COR-L47 (cell line): ENCODE data around the gene POPDC3.
"Not testable (repeated sequence)": the region's sequence is repeated elsewhere in the genome, so short reads cannot be mapped to it uniquely, and the experiment has no call there.

Experiments
- DNase-seq: peaks from one replicate; lab custom pipeline; 2025; lab: John Stamatoyannopoulos, UW

POPDC3 gene

DNA sequence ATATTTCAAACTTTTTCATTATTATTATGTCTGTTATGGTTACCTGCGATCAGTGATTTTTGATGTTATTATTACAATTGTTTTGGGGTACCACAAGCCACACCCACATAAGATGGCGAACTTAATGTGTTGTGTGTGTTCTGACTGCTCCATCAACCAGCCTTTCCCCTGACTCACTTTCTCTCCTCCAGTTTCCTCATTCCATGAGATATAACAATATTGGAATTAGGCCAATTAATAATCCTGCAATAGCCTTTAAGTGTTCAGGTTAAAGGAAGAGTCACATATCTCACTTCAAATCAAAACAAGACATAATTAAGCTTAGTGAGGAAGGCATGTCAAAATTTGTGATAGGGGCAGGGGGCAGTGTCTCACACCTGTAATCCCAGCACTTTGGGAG lies 16.3 kb upstream of the POPDC3 start:
- no peak for DNase-seq

DNA sequence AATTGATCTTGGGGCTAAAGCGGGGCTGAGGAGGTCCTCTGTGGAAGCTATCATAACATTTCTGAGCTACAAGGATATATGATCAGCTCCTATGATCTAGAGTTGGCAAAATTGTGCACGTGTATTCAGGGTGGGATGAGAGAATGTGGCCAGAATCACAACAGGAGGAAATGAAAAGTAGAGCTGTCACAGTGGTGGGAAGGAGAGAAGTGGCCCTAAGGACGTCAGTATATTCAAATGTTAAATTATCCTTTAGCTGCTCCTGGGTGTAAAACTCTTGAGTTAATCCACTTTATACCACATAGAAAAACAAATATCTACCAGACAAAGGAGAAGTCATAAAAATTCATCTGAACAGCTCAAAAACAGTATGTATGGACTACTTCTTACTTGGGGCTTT lies 14.8 kb upstream of the POPDC3 start:
- DNase-seq = no peak

DNA sequence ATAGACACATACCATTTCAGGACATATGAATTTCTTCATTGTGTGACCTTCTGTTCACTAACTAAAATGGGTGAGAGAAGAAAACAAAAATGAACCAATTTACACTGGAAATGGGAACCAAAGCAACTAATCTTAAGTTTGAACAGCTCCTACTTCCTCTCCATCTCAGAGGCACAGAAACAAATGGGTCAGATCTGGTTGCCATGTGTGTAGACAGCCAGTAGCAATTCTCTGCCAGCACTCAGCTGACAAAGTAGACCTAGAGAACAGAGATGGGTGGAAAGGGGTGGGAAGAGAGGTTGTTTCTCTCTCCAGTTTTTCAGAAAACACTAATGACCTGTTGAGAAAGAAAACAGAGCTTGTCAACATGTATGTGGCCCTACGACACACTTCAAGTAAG lies 14.3 kb upstream of the POPDC3 start:
- DNase-seq = no peak

DNA sequence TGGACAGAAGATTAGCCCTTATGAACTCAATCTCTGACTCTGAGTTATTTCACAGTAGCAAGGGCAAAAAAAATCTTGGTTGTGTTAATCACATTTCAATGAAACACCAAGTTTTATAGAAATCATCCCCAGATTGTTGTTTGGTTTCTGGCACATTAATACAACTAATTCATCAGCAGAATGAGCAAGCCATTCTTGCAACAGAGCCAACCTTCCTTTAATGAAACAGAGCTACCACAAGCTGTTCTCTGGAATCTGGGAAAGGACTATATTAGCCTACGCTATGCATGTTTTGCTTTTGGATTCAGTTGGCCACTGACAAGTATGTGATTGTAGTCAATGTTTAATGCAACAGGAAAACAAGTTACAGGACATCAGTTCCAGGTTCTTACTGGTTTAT lies 13.8 kb upstream of the POPDC3 start:
- DNase-seq = no peak

DNA sequence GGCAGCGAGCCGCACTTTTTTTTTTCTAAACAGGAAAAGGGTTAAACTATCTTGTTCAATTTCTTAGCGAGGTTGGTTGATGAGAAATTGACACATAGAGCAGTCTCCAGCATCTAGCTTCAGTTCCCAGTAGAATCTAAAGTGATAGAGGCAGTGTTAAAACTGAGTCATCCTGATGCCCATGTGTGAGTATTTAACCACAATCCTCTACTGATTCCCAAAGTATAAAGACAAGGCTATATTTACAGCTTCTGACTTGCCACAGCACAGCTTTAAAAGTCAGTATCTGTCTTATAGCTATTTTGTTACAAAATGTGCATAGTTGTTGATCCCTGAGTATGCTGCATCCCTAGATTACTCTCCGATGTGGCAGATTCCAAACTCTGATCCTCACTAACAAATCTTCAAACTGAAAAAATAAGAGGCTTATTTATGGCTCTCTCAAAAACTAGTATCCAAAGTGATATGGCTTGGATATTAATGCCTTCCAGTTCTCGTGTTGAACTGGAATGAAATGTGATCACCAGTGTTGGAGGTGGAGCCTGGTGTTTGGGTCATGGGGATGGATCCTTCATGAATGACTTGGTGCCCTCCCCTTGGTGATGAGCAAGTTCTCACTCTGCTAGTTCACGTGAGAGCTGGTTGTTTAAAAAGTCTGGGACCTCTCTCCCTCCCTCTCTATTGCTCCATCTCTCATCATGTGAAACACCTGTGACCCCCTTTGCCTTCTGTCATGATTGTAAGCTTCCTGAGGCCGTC lies 13.1 kb upstream of the POPDC3 start:
- no peak for DNase-seq

DNA sequence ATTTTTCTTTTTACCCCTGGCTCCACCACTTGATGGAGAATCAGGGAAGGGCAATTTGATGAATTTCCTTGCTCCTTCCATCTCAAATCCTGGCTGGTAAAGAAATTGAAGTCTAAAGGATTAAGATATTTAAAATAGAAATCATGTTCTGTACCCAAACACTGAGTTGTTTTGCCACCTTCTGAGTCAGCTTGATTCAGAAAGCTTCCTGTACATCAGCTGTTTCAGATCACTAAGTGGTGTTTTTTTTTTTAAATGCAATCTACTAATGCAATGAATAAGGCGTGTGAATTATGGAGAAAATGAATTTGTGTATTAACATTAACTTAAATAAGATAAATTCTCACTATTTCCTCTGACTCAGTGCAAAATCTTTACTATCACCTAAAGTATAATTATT lies 11.5 kb upstream of the POPDC3 start:
- no peak for DNase-seq

DNA sequence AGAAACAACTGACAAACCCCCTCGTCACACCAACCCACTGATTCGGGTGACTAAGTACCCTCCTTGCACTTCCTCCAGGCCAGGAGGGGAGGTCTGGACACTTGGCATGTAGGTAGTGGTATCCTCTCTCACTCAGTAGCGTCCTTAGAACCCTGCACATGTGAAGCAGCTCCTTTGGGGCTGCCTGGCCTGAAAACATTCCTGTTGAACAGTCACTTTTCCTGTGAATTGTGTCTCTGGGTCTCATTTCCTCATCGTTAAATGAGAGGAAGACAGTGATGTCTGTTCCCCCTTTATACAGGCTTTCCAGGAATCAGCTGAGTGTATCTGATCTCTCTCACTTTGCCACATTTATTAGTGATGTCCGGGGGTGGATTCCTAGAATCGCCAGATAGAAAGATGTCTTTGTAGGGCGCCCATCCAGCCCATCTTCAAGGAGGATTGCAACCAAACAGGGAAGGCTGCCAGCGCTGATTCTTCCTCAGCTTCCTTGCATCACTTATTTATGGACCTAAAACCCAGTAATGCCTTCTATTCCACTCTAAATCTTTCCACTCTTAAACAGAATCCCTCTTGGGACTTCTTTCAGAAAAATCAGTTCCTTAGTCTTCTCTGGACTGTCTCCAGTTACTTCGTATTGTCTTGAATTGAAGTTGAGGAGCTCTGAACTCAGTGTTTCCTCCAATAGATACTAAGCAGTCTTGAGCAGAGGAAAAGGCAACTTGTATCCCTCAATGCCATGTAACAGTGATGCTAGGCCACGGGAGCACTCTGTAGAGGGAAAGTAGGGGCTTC lies 9.4 kb upstream of the POPDC3 start:
- DNase-seq = no peak

DNA sequence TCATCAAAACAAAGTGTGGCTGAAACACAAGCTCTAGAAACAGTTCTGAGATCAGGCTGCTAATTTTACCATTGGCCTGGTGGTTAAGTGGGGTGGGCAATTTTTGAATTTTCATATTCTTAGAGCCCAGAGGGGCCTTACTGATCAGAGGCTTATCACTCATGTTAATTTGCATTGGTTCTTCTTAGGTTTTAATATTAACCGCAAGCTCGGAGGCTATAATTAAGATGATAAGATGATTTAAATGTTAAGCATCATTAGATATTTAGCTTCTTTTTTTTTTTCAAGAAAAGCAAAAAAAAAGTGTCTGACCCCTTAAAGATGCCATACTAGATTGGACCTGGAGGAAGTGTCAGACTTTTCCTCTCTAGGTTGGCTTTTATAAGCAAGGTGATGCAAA lies 8.4 kb upstream of the POPDC3 start:
- no peak for DNase-seq

DNA sequence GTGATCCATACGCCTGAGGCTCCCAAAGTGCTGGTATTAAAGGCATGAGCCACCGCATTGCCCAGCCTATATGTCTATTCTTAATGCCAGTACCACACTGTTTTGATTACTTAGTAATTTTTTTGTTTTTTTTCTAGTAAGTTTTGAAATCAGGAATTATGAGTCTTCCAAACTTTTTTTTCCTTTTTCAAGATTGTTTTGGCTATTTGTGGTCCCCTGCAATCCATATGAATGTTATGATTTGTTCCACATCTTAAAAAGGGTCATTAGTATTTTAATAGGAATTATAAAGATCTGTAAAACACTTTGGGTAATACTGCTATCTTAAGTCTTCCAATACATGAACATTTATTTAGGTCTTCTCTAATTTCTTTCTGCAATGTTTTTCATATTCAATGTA lies 6.8 kb upstream of the POPDC3 start:
- no peak for DNase-seq

DNA sequence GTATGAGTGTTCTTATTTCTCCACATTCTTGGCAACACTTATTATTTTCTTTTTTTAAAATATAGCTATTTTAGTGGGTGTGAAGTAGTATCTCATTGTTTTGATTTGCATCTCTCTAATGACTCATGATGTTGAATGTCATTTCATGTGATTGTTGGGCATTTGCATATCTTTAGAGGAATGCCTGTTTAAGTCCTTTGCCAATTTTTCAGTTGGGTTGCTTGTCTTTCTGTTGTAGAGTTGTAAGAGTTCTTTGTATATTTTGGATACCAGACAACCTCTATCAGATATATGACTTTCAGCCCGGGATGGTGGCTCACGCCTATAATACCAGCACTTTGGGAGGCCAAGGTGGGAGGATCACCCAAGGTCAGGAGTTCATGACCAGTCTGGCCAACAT lies 5.1 kb upstream of the POPDC3 start:
- no peak for DNase-seq

DNA sequence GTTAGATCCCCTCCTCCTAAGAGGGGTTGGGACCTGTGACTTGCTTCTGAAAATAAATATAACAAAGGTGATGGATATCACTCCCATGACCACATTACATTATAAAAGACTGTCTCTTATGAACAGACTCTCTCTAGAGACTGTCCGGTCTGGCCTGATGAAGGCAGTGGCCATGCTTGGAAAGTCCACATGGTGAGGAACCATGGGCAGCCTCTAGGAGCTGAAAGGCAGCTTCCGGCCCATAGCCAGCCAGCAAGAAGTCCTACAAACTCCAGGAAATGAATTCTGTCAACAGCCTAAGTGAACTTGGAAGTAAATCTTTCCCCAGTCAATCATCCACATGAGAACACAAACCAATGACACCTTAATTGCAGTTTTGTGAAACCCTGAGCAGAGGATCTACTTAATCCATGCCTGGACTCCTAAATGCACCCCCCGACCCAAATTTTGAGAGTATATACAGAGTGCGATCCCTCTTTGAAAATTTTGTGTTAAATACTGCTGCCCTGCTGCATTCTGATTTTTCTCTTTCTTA lies 2.2 kb upstream of the POPDC3 start:
- no peak for DNase-seq

DNA sequence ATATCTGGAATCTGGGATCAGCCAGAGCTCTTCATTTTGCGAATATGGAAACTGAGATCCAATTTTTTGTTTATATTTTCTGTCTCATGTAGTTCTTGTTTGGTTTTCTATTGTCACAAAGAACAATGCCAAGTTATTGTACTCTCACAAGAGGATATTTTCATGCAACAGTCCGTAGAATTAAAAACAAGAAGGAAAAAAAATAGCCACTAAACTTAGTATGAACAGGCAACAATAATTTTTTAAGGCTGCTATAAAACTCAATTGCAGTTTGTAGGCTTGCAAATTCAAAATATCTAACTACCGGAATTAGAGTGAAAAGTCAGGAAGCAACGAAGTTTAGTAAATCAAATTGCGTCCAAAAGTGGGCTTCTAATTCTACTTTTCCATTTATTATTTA lies 1.2 kb downstream of the POPDC3 start:
- no peak for DNase-seq

DNA sequence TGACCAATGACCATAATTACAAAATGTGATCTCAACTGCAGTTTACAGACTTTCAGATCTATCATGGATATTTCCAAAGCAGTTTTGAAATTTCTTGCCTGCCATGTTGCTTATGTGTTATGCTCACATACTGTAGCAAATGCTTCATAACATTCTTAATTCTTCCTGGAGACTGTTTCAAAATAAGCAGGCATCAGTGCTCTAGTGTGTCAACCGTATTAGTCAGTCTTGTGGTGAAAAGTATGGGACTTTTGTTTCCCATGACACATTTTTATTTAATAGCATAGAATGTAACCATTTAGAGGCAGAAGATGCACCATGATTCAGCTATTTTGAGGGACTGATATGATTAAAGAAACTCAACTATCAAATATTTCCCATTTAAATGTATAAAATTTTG lies 1.7 kb downstream of the POPDC3 start:
- no peak for DNase-seq

DNA sequence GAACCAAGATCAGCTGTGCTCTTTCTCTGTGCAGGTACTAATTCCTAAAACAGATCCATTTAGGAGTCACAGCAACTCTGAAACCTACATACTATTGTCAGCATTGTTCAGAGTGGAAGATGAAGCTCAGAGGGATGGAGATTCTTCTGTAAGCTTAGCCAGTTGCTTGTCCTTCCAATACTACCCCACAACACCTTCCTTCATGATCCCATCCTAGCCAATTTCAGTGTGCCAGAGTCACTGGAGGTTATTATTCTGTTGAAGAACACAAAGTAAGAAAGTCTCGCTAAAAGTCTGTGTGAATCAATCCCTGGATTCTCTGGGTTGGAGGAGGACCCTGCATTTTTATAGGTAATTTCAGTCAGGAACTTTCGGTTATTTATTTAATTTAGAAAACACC lies 2.3 kb downstream of the POPDC3 start:
- no peak for DNase-seq

DNA sequence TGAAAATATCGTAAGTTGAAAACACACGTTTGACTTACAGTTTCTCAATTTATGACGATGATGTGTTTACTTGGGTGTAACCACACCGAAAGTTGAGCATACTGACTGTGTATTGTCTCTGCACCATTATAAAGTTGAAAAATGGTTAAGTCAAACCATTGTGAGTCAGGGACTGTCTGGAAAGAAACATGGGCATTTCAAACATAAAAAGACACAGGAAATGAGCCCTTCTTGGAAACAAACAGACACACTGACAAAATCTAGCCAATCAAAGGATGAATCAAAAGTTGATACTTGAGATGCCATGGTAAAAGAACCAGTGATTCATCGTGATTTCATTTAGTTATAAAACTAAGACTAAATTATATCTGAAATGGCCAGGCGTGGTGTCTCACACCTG lies 5.3 kb downstream of the POPDC3 start:
- no peak for DNase-seq

DNA sequence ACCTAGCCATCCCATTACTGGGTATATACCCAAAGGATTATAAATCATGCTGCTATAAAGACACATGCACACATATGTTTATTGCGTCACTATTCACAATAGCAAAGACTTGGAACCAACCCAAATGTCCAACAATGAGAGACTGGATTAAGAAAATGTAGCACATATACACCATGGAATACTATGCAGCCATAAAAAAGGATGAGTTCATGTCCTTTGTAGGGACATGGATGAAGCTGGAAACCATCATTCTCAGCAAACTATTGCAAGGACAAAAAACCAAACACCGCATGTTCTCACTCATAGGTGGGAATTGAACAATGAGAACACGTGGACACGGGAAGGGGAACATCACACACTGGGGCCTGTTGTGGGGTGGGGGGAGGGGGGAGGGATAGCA lies 7.3 kb downstream of the POPDC3 start:
- not testable (repeated sequence) for DNase-seq

DNA sequence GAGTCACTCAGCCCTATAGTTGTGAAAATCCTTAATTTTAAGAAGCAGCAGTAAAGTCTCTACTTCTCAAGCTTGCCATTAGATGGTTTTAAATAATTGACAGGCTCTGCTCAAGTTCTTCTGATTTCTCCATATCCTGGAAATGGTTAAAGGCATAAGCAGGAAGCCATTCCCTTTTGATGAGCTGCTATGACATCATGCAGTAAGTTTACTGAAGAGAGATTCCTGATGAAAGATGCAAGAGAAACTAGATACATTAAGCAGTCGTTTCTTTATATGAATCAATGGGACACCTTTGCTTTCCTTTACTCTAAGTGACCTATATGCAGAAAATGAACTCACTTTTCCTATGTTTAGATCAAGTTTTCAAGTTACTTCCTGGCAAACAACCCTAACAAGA lies 9.8 kb downstream of the POPDC3 start:
- no peak for DNase-seq

DNA sequence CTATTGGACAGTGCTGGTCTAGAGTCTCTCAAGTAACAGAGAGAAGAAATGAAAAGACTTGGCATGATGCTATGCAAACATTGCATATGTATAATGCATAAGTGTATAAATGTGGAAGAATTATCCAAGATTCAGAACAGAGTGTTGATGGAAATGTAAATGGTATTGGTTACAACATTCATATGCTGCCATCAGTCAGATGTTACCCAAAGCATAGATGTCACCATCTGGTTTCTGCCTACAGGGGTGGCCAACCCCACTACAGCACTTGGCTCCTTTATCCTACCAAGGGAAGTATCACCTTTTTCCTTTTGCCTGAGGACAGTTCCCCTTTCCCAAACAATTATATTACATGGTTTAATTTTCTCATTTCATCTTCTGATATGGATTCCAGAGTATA lies 11.9 kb downstream of the POPDC3 start:
- no peak for DNase-seq

DNA sequence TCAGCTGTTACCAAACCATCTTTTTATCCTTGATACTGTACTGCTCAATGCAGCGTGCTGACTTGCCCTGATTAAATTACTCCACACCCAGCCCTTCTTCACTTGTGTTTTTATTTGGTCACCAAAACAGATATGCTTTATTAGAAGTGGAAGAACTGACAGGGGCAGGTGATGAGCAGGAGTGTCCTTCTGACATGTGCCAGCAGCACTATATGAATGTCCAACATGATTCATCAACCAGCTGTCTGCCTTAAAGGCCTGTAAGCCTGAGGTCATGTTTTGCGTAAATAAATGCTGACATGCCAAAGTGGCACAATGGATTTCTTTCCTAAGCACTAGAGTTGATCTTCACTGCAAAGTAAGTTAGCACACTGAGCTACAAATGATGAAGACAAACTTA lies 15.4 kb downstream of the POPDC3 start:
- peak; percentile 26 for DNase-seq

DNA sequence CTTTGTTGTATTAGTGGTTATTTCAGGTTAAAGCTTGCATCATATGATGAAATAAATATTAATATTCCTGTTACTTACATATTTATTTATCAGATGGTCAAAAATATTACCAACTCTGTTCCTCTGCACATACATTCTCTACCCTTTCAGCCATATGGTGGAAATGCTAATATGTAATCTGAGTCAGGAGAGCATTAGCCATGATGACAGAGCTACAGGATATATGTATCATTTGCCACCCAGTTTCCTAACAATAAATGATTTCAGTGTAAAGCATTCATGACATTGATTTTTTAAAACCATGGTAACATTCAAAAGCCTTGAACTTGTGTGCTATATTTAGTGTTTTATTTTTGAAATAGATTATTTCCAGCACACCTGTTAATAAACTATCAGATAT lies 16.6 kb downstream of the POPDC3 start:
- DNase-seq = no peak

DNA sequence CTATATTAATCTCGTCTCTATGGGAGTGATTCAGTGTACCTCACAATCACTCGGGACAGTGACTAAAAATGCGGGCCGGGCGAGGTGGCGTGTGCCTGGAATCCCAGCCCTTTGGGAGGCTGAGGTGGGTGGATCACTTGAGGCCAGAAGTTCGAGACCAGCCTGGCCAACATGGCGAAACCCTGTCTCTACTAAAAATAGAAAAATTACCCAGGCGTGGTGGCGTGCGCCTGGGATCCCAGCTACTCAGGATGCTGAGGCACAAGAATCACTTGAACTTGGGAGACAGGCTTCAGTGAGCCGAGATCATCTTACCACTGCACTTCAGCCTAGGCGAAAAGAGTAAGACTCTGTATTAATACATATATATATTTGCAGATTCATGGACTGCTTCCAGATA lies 17.4 kb downstream of the POPDC3 start:
- DNase-seq = no peak

DNA sequence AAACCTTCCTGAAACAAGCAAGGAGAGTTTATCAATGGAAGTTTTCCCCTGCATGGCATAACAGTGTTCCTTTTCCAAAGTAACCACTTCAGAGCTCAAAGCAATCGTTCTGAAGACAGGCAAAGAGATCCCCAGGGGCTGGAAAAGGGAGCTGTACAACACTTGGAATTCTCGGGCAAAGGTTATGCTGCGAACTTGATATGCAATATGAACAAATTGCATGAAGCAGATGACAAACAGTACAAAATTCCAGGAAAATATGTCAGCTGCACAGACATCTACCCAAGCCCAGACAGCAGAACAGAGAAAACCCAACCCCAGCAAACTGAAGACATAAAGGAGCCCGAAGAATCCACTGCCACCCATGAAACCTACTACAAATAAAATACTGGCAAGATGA lies 18.4 kb downstream of the POPDC3 start:
- DNase-seq = no peak

DNA sequence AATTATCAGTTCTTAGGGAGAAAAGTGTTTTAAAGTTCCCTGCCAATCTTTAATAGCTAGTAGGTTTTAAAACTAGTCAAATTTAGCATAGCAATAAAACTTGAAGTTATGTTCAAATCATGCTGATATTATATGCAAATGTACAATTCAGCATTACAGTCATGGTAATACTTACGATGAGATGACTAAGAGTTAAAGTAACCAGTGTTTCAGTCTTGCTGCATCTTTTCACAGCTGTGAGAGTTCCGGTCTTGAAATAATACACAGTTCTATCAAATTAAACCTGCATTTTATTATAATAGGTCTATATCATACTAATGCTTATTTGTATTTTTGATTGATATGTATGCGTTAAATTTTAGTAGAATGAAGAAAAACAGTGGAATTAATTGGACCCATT lies 26.1 kb downstream of the POPDC3 start:
- DNase-seq = no peak

DNA sequence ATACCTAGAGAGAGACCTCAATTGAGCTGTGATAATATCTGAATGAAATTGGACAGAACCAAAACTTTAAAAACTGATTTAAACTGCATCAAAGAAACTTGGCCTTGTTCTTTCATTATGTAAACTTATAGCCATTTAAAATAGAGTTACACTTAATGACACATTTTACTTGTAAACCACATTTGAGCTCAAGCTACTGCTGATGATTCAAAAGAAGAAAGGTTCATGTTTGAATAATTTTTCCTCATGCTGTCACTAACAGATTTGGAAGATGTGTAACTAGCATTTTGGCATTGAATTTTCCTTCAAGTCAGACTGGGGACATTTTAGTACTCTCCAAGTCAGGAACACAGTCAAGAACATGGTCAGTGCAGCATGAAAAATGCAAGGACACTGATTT lies 26.9 kb downstream of the POPDC3 start:
- DNase-seq = no peak
